Measurements from ENCODE around the gene HERC6.
"Not testable (repeated sequence)": the region's sequence is repeated elsewhere in the genome, so short reads cannot be mapped to it uniquely, and the experiment has no call there.

The HERC6 gene

DNA sequence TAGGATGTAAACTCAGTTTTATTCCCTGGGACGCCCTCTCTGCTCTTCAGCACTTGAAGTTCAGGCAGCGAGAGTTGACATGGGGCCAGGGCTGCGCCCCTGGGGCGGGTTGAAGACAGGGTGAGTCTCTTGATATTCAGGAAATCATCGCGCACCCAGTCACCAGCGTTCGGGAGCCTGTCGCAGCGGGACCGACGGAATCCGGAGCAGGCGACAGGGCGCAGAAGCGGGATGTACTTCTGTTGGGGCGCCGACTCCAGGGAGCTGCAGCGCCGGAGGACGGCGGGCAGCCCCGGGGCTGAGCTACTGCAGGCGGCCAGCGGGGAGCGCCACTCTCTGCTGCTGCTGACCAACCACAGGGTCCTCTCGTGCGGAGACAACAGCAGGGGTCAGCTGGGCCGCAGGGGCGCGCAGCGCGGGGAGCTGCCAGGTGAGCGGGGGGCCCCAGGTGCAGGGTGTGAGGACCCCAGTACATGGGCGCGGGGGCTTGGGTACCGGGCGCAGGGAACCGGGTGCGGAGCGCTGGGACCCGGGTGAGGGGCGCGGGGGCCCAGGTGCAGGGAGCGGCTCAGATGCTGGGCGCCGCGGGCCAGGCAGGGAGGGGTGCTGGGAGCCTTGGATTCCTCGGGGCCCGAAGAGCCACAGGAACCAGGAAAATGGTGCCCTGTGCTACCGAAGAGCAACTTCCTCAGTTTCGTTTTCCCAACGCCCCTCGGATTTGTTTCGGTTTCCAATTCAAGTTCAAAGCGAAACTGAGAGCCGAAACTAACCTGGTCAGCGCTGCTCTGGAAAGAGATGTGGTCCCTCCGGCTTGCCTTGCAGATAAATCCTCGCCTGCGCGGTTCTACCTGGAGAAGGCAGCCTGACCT, at the start of gene HERC6:
TSS of gene HERC6 (plus strand) at position 162 of the 869 bp plus-strand sequence. CDS start at position 232, 70 bp downstream.
- DNase-seq: peak; percentile 80

DNA sequence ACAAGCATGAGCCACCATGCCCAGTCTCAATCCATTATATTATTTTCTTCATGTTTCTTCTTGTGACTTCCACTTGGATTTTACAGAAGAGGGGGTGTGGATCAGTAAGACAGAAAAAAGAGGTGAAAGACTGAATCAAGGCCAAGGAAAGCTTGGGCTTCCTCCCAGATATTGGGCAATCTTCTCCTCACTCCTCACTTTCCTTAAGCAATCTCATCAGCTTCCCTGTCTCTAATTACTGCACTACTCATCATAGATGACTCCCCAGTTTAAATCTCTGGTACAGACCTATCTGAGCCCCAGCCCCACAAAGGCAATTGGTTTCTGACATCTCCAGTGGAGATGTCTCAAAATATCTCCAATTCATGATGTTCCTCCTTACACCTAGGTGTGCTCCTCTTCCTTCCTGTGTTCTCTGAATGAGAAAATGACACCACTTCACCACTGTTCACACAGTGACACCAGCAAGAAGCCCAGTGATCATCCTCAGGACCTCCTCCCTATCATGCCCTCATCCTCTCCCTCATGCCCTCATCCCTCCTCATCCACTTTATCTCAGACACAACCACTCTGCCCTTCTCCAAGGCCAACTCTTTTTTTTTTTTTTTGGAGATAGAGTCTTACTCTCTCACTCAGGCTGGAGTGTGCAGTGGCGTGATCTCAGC, 44.8 kb upstream of the HERC6 start:
- no peak for DNase-seq

DNA sequence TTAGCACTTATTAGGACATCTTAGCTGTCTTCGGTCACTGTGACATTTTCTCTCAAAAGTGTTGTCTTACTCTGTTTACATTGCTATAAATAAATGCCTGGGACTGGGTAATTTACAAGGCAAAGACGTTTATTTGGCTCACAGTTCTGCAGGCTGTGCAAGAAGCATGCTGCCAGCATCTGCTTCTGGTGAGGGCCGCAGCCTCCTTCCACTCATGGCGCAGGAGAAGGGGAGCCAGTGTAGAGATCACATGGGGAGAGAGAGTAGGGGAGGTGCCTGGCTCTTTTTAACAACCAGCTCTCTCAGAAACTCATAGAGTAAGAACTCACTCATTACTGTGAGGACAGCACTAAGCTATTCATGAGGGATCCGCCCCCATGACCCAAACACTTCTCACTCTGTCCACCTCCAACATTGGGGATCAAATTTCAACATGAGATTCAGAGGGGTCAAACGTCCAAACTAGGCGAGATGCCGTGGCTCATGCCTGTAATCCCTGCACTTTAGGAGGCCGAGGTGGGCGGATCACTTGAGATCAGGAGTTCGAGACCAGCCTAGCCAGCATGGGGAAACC, 43.5 kb upstream of the HERC6 start:
- DNase-seq: peak; percentile 24

DNA sequence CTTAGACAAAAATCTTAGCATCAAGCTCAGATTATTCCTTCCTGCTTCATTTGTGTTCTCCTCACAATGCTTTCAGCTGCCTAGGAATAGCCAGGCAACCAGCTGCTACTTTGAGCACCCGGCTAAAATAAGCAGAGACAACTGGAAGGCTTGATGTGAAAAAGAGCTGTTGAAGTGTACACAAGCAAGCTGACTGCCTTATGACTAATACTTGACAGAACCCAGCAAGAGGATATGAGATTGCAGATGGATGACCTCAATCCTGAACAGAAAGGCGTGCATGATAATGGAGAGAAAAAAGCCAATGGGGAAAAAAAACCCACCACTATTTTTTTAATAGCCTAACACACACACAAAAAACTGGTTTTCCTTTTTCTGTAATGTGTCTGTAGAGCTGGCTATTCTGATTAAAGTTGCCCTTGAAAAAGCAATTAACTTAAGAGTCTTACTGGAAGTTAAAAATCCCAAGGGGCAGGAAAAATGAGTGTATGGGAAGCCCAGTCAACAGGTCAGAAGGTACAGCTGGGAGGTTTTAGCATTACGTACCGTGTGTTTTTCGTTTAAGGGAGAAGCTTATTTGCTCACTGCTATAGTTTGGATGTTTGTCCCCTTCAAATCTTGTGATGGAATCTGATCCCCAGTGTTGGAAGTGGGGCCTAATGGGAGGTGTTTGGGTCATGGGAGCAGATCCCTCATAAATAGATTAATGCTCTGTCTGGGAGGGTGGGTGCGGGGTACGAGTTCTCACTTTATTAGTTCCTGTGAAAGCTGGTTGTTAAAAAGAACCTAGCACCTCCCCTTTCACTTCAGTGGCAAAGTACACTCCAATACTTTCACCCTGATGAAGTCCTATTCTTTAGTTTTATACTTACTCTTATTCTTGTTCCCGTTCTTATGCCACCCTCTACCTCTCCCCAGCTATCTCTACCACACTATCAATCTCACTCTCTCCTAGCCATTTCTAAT, 37.1 kb upstream of the HERC6 start:
- DNase-seq: peak; percentile 38

DNA sequence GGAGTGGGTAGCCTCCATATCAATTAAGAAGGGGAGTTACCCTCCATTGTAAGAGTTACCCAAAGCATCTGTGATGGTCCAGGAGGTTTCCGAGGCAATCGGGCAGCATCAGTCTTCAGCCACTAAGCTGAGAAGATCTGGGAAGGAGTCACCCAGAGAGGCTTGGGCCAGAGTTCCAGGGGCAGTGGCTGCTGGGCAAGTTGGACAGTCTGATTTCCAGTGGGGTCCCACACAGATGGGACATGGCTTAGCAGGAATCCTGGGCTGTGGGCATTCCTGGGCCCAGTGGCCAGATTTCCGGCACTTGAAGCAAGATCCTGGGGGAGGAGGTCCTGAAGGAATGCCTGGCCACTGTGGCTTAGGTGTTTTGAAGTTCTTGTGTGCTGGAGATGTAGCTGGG, 31.8 kb upstream of the HERC6 start:
- DNase-seq: not testable (repeated sequence)

DNA sequence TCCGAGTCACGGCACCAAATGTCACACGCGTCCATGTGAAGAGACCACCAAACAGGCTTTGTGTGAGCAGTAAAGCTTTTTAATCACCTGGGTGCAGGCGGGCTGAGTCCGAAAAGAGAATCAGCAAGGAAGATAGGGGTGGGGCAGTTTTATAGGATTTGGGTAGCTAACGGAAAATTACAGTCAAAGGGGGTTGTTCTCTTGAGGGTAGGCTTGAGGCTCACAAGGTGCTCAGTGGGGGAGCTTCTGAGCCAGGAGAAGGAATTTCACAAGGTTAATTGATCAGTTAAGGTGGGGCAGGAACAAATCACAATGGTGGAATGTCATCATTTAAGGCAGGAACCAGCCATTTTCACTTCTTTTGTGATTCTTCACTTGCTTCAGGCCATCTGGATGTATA, 29.9 kb upstream of the HERC6 start:
- not testable (repeated sequence) for DNase-seq

DNA sequence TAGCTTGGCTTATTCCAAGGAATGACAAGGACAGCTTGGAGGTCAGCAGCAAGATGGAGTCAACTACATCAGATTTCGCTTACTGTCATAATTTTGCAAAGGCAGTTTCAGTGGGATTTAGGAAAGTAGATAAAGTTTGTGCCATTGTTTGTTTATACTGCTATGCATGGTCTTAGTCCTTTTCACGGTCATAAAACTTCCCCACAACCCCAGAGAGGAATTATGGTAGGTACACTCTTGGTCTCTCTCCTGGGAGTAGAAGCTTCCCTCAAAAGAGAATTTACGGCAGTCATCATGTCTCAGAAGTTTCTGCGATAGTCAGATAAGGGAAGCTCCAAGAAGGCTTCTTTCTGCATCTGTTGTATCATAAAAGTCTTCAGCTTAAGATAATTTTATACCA, 27.9 kb upstream of the HERC6 start:
- DNase-seq: no peak

DNA sequence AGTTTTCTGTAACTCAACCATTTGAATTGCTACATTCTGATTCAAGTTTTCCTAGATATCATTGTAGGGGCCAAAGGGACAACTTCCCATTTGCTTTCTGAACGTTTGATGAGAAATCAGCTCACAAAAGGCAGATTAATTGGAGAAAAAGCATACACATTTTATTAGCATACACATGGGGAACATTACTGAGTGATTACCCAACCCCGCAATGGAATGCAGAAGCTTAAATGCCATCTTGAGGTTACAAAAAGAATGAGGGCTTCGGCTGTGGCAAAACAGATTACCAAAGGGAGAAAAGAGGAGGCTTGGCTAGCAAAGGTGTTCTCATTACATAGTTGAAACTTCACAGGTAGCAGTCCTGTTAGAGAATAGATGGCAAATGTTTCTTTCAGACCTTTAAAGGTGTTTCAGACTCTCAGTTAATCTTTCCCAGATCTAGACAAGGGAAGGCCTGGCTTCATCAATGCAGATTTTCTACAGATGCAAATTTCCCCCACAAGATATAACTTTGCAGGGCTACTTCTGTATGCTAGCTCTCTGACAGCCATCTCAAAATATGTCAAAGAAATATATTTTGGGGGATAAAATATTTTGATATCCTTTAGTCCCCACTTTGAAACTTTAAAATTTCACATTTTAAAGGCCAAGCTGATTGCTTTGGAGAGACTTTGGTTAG, 26.5 kb upstream of the HERC6 start:
- no peak for DNase-seq

DNA sequence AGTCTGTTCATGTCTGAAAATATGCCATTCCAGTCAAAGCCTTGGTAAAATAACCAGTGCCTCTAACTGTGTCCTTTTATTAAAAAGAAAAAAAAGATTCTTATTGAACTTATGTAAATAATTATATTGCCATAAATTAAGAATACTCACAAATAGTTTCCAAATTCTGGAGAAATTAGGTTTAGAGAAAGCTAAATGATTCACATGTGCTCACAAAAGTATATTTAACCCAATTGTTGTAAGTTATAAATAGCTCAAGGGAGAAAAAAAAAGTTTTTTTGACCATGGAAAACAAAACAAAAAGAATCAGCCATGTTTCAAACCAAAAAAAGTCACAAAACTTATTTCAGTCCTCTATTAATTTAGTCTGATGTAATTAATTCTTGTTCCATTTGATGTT, 25.3 kb upstream of the HERC6 start:
- DNase-seq: no peak

DNA sequence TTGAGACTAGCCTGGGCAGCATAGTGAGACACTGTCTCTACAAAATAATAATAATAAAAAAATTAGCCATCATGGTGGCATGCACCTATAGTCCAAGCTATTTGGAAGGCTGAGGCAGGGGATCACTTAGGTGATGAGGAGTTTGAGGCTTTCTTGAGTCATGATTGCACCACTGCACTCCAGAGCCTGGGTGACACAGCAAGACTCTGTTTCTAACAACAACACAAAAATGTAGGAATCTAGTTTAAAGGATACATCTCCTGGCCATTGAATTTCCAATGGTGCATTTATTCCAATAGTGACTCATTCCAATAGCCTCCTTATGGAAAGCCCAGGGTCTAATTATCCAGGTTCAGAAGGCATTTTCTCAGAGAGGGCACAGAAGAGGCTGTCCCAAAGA, 21.9 kb upstream of the HERC6 start:
- no peak for DNase-seq

DNA sequence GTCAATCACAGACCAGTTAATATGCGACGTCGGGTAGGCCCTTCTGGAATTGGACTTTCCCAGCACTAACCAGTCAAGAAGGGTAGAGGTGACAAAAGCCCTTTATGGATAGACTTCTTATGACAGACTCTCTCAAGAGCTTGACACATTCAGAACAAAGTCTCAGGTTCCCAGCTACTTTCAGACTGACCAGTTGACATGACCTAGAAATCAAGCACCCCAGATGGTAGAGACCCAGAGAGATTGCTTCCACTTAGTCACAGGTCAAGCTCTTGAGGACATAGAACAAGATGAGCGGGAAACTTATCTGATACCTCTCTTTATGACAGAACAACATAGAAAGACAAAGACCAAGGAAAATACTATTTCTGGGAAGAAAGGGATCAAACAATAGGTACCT, 21.4 kb upstream of the HERC6 start:
- no peak for DNase-seq

DNA sequence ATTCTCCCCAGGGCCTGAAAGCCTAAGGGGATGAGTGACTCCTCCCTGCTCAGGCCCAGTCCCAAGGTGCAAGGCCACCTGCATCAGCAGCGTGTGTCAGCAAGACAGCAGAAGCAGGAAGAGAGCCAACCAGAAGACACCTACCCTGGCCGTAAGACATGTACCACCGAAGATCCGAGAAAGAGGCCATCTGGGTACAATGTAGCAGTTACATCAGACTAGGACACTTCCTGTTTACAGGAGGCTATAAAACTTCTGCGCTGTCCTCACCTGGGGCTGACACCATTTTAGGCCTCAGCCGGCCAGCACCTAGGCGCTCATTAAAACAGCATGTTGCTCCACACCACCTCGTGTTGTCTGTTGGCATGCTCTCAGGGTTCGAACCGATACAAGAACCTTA, 19.1 kb upstream of the HERC6 start:
- DNase-seq: no peak

DNA sequence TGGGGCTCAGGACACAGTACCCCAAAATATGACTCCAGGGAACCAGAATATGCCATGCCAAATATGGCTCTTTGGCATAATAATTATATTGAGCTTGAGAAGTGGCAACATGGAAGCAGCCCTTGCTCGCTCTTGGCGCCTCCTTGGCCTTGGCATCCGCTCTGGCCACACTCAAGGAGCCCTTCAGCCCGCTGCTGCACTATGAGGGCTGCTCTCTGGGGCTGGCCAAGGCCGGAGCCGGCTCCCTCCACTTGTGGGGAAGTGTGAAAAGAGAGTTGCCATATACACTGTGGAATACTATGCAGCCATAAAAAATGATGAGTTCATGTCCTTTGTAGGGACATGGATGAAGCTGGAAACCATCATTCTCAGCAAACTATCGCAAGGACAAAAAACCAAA, 18.4 kb upstream of the HERC6 start:
- no peak for DNase-seq

DNA sequence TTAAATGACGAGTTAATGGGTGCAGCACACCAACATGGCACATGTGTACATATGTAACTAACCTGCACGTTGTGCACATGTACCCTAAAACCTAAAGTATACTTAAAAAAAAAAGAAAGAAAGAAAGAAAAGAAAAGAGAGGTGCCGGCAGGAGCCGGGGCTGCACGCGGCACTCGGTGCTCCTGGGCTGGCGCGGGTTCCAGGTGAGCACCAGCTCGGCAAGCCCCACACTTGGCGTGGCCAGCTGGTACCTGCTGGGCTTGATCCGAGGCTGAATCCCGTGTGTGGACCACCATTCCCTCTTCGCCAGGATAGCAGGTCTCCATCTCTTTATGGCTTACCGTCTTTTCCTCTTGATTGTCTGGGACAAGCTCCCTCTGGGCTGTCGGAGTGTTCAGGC, 17.9 kb upstream of the HERC6 start:
- no peak for DNase-seq

DNA sequence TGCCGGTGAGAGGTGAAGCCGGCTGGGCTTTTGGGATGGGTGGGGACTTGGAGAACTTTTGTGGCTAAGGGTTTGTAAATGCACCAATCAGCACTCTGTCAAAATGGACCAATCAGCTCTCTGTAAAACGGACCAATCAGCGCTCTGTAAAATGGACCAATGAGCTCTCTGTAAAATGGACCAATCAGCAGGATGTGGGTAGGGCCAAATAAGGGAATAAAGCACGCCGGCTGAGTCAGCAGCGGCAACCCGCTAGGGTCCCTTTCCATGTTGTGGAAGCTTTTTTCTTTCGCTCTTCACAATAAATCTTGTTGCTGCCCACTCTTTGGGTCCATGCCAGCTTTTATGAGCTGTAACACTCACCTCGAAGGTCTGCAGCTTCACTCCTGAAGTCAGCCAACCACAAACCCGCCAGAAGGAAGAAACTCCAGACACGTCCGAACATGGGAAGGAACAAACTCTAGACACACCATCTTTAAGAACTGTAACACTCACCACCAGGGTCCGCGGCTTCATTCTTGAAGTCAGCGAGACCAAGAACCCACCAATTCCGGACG, 17.4 kb upstream of the HERC6 start:
- not testable (repeated sequence) for DNase-seq

DNA sequence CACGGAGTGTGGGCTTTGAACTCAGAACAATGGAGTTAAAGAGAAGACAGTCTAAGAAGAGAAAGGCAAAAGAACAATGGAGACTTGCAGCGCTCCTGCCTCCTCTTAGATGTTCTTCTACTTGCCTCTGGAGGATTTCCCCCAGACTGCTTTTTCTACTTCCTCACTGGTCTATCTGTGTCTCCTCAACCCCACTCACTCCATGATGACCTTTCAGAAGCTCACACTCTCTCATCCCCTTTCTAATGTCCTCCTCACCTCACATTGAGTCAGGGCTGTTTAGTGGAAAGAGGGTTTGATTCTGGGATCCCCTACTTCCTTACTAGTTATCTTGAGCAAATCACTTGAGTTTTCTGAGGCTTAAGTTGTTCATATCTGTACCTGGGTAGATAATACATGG, 12.2 kb upstream of the HERC6 start:
- DNase-seq: no peak

DNA sequence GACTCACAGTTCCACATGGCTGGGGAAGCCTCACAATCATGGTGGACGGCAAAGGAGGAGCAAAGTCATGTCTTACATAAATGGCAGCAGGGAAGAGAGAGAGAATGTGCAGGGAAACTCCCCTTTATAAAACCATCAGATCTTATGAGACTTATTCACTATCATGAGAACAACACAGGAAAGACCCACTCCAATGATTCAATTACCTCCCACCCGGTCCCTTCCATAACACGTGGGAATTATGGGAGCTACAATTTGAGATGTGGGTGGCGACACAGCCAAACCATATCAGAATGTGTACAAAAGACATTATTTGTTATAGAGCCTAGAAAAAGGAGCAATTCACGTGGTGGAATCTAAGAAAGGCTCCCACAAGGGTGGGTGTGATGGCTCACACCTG, 10.8 kb upstream of the HERC6 start:
- DNase-seq: no peak

DNA sequence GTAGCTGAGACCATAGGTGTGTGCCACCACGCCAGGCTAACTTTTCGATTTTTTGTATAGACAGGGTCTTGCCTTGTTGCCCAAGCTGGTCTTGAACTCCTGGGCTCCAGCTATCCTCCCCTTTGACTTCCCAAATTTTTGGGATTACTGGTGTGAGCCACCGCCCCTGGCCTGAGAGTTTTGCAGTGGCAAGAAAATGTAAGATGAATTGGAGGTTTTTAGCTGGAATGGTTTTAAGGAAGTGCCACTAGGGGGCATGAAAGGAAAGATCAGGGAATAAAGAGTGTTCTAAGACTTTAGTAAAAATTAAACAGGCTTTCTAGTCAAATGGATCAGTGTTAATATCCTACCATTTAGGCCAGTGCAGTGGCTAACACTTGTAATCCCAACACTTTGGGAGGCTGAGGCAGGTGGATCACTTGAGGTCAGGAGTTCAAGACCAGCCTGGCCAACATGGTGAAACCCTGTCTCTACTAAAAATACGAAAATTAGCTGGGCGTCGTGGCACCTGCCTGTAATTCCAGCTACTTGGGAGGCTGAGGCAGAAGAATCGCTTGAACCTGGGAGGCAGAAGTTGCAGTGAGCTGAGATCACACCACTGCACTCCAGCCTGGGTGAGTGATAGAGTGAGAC, 9.4 kb upstream of the HERC6 start:
- peak; percentile 1 for DNase-seq

DNA sequence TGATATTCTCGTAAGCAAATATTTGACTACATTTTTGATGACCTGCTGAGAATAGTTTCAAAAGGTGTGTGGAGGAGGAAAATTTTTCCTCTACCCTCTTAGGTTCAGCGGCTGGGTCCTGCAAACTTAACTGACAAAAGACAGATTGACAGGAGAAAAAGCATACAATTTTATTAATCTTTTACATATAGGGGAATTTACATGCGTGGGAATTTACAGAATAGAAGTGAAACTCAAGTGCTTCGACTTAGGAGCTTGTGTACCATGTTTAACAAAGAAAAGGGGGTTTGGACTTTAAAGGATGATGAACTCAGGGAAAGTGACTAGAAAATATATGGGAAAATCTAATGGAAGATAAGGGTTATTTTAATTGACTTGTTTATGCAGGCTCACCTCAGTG, 2.5 kb downstream of the HERC6 start:
- no peak for DNase-seq

DNA sequence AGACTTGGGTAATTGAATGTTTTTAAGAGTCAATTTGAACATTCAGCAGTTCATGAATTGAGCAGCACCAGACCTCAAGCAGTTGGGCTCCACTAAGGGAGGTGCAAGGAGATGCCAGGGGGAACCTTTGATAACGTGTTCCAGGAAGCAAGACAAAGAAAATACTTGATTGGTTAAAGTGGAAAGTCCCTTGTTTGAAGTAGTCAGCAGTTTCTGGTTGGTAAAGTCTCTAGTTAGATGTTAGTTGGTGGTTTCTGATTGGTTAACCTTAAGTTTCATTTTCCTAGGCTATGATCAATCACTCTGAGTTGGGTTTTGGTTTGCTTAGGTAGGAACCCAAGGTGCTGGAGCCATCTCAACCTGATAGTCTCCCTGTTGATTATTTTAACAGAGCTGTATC, 4.0 kb downstream of the HERC6 start:
- DNase-seq: no peak

DNA sequence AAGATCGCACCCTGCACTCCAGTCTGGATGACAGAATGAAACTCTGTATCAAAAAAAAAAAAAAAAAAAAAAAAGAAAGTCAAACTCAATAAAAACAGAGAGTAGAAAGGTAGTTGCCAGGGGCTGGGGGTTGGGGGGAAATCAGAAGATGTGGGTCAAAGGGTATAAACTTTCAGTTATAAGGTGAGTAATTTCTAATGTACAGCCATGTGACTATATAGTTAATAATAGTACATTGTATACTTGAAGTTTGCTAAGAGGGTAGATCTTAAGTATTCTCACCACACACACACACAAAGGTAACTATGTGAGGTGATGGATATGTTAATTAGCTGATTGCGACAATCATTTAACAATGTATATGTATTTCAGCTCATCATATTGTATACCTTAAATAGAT, 11.5 kb downstream of the HERC6 start:
- DNase-seq: no peak

DNA sequence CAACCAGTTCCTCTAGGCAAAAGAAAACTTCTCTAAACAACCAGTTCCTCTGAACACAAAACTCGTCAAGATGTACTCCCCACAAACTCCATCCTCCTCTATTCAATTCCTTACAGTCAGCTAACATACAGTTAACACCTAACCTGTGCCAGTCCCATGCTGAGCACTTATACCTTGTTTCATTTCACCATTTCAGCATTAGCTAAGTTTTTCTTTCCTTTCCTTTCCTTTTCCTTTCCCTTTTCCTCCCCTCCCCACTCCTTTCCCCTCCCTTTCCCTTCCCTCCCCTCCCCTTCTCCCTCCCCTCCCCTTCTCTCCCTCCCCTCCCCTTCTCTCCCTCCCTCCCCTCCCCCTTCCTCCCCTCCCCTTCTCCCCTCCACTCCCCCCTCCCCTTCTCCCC, 13.1 kb downstream of the HERC6 start:
- DNase-seq: no peak
